Panc1 (cell line): ENCODE measurements around the gene TRIM17.

ENCODE experiments used
- SIN3A ChIP-seq: IDR thresholded peaks from 2 replicates; pipeline ENCODE4 v1.6.1; 2012; ENCODE audit warnings: low read depth, mild to moderate bottlenecking, low read length, moderate library complexity, borderline replicate concordance; ENCODE audit not compliant: insufficient read depth
- TF ChIP-seq, protein P1 (sequence below): fragments of 450-650 bp; IDR thresholded peaks from 2 replicates; pipeline ENCODE4 v1.5.1; 2017; ENCODE audit warnings: mild to moderate bottlenecking

DNA sequence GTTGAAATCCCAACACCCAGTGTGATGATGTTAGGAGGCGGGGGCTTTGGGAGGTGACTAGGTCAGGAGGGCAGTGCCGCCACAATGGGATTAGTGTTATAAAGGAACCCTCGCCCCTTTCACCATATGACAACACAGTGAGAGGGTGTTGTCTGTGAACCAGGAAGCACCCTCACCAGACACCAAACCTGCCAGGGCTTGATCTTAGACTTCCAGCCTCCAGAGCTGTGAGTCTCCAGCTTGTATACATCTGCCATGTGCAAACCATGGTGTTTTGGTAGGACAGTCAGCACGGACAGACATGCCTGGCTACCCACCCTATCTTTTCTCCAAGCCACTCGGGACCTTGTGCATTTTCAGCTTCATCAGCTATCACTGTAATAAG is 14.0 kb downstream of the TRIM17 start:
- TF ChIP-seq, protein P1, sequence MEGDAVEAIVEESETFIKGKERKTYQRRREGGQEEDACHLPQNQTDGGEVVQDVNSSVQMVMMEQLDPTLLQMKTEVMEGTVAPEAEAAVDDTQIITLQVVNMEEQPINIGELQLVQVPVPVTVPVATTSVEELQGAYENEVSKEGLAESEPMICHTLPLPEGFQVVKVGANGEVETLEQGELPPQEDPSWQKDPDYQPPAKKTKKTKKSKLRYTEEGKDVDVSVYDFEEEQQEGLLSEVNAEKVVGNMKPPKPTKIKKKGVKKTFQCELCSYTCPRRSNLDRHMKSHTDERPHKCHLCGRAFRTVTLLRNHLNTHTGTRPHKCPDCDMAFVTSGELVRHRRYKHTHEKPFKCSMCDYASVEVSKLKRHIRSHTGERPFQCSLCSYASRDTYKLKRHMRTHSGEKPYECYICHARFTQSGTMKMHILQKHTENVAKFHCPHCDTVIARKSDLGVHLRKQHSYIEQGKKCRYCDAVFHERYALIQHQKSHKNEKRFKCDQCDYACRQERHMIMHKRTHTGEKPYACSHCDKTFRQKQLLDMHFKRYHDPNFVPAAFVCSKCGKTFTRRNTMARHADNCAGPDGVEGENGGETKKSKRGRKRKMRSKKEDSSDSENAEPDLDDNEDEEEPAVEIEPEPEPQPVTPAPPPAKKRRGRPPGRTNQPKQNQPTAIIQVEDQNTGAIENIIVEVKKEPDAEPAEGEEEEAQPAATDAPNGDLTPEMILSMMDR = no peak
- TF ChIP-seq SIN3A = no peak
